ENCODE data around the gene EDC4. TPM values are rescaled to one million over a fixed set of nuclear protein-coding genes. Genes with fewer than 3 reads are reported as not detected.
"Not testable (repeated sequence)": the region's sequence is repeated elsewhere in the genome, so short reads cannot be mapped to it uniquely, and the experiment has no call there.

EDC4 gene
- total RNA-seq, 2 experiments from 2014 or later: 86.6 to 89.6 TPM

- no peak overlapping the region for H2AFZ ChIP-seq (ENCODE audit: low read length)
- no peaks in the 10 kb centered on the region for H3K79me2 ChIP-seq (ENCODE audit: insufficient read depth, low read depth, low read length)
- H3K27ac ChIP-seq (ENCODE audit: low read depth, low read length, poor library complexity, severe bottlenecking): no peak overlapping the region
- H4K20me1 ChIP-seq (ENCODE audit: insufficient read depth, low read length): no peaks in the 10 kb centered on the region
- ChIA-PET POLR2A (no interaction called here), CTCF (ENCODE audit: unreplicated experiment) (no interaction called here)
- no peak overlapping the region for H3K4me2 ChIP-seq (ENCODE audit: low read length)
- H3K9me2 ChIP-seq (ENCODE audit: insufficient read depth, low read length): no peaks in the 10 kb centered on the region
- H3K9me3 ChIP-seq (ENCODE audit: low read length): no peaks in the 10 kb centered on the region
- no peak overlapping the region for H3K4me3 ChIP-seq (ENCODE audit: low read depth, low read length, poor library complexity, severe bottlenecking)
- DNase-seq (ENCODE audit: low spot score): peak; percentile 50
- peaks cover 5% of the 10 kb centered on the region for H3K4me1 ChIP-seq (ENCODE audit: insufficient read depth, low read length, poor library complexity, severe bottlenecking)
- BruUV-seq (replicated peaks): no TSS peak
- intact Hi-C loops (cut with micrococcal nuclease; ENCODE audit: unreplicated experiment): no loop called here
- TF ChIP-seq CTCF (conservative IDR thresholded peaks at IDR 0.05; ENCODE audit: low read length): no peak
- TF ChIP-seq EZH2phosphoT487 (IDR thresholded peaks at IDR 0.05; ENCODE audit: borderline replicate concordance, low read depth, low read length): no peak
- peaks cover 12% of the 10 kb centered on the region; the same call in 1 of the 2 replicates for H3K36me3 ChIP-seq (ENCODE audit: insufficient read depth, low read length)
Measured at GRCh38 chr16:67910158-67910557, 37.3 kb downstream of the EDC4 start.

GRCh38 chr16:67914758-67915495 lies 42.1 kb downstream of the EDC4 start:
- H3K9me3 ChIP-seq (ENCODE audit: low read length): no peaks in the 10 kb centered on the region
- no peaks in the 10 kb centered on the region for H3K9me2 ChIP-seq (ENCODE audit: insufficient read depth, low read length)
- H3K4me3 ChIP-seq (ENCODE audit: low read depth, low read length, poor library complexity, severe bottlenecking): no peak overlapping the region
- intact Hi-C loops (cut with micrococcal nuclease; ENCODE audit: unreplicated experiment): no loop called here
- H3K79me2 ChIP-seq (ENCODE audit: insufficient read depth, low read depth, low read length): no peaks in the 10 kb centered on the region
- H3K4me2 ChIP-seq (ENCODE audit: low read length): no peak overlapping the region
- no peak for DNase-seq (ENCODE audit: low spot score)
- no peaks in the 10 kb centered on the region for H4K20me1 ChIP-seq (ENCODE audit: insufficient read depth, low read length)
- TF ChIP-seq CTCF (conservative IDR thresholded peaks at IDR 0.05; ENCODE audit: low read length): no peak
- no peak for TF ChIP-seq EZH2phosphoT487 (IDR thresholded peaks at IDR 0.05; ENCODE audit: borderline replicate concordance, low read depth, low read length)
- peaks cover 9% of the 10 kb centered on the region; the same call in 1 of the 2 replicates for H3K36me3 ChIP-seq (ENCODE audit: insufficient read depth, low read length)
- ChIA-PET CTCF (ENCODE audit: unreplicated experiment) (no interaction called here), POLR2A (no interaction called here)
- H3K27ac ChIP-seq (ENCODE audit: low read depth, low read length, poor library complexity, severe bottlenecking): no peak overlapping the region
- H3K4me1 ChIP-seq (ENCODE audit: insufficient read depth, low read length, poor library complexity, severe bottlenecking): peaks cover 2% of the 10 kb centered on the region
- BruUV-seq (replicated peaks): no TSS peak
- H2AFZ ChIP-seq (ENCODE audit: low read length): no peak overlapping the region

GRCh38 chr16:67915496-67915769 lies 42.6 kb downstream of the EDC4 start:
- H3K4me3 ChIP-seq (ENCODE audit: low read depth, low read length, poor library complexity, severe bottlenecking); H4K20me1 ChIP-seq (ENCODE audit: insufficient read depth, low read length); H2AFZ ChIP-seq (ENCODE audit: low read length); H3K36me3 ChIP-seq (ENCODE audit: insufficient read depth, low read length); POLR2A ChIA-PET; H3K79me2 ChIP-seq (ENCODE audit: insufficient read depth, low read depth, low read length); H3K4me1 ChIP-seq (ENCODE audit: insufficient read depth, low read length, poor library complexity, severe bottlenecking); intact Hi-C loops (cut with micrococcal nuclease; ENCODE audit: unreplicated experiment); DNase-seq (ENCODE audit: low spot score); H3K4me2 ChIP-seq (ENCODE audit: low read length); H3K9me3 ChIP-seq (ENCODE audit: low read length); BruUV-seq (replicated peaks); CTCF ChIA-PET (ENCODE audit: unreplicated experiment); H3K27ac ChIP-seq (ENCODE audit: low read depth, low read length, poor library complexity, severe bottlenecking); H3K9me2 ChIP-seq (ENCODE audit: insufficient read depth, low read length): not testable (repeated sequence)

Measured in OCI-LY7 (cell line).